OCI-M1 (cell line): ENCODE measurements around the gene TSNAX.
A peak's percentile ranks its signal among the peaks of the same experiment; 100 is the strongest.
"Not testable (repeated sequence)": the region's sequence is repeated elsewhere in the genome, so short reads cannot be mapped to it uniquely, and the experiment has no call there.

Experiments used
- DNase-seq: peaks from one replicate; lab custom pipeline; 2025; lab: John Stamatoyannopoulos, UW

TSNAX gene

DNA sequence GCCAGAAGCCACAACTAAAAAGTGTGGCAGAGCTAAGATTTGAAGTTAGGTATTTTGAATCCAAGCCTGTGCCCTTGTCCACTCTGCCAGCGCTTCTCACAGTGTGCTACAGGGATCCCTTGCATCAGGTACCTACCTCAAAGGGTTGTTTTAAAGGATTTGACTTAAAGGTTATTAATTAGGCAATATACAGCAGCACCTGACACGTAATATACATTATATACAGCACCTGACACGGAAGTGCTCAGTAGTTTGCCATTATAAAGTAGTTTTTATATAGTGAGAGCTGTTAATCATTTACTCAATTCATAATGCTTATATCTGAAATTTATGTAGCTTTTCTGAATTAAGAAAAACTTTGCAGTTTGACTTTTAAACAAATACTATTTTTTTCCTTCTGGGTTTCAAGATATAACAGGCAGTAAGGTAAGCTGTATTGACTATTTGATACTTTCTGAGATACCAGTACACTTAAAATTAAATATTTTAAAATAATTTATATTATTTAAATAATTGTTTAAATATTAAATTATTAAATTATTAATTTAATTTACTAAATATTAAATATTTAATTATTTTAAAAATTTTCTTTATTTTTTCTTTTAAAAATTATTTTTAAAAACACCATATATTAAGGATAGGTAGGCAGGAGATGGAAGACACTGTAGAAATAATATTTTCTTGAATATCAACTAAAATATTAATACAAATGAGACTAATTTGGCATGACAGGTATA lies 33.3 kb downstream of the TSNAX start:
- no peak for DNase-seq

DNA sequence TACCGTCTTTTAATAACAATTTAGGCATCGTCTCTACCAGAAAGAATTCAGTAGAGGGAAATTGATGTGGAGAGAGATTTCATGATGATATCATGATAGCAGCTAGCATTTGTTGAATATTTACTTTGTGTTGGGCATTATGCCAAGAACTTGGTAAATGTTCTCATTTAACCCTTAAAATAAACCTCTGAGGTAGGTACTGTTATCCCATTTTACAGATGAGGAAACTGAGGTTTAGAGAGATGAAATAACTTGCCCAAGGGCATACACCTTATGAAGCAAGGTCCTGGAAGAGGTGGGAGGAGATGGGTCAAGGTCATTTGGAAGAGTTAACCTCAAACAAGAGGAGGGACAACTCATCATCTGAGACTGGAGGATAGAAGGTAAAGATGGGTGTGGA lies 34.8 kb downstream of the TSNAX start:
- DNase-seq, result no peak

GRCh38 chr1:231564373-231564772 lies 35.9 kb downstream of the TSNAX start:
- no peak for DNase-seq

- no peak for DNase-seq
Observed at GRCh38 chr1:231566496-231566895, 38.0 kb downstream of the TSNAX start.

- not testable (repeated sequence) for DNase-seq
Observed at GRCh38 chr1:231570262-231570661, 41.8 kb downstream of the TSNAX start.

DNA sequence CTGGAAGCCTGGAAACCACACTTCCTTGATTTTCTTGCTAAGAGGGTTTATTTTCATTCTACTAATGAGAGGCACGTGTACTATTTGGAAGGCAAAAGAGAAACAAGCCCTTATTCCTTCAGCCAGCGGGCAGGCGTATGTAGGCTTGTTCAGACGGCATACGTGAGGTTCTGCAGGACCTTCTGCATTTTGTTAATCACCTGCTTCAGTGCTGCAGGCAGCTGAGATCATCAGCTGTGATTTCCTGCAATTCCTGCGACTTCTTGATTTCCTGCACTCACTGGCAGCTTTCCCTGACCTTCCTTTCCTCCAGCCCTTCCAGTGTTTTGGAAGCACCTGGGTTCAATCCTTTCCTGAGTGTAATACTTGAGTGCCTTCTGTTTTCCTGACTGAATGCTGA lies 43.4 kb downstream of the TSNAX start:
- no peak for DNase-seq

DNA sequence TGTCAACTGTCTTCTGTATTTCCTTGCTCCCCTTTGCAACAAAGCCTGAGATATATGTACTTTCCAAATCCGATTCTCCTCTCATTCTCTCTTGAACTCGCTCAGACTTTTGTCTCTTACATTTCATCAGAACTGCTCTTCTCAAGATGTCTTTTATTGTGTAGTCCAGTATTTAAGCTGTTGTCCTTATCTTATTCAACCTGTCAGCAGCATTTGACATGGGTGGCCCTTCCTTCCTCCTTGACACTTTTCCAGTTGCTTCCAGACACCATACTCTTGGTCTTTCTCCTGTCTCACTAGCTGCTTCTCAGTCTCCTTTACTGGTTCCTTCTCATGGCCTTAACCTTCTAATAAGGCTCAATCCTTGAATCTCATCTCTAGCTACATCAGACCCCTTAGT lies 47.0 kb downstream of the TSNAX start:
- peak; percentile 51 for DNase-seq

- no peak for DNase-seq
Observed at GRCh38 chr1:231576804-231577718, 48.6 kb downstream of the TSNAX start.

DNA sequence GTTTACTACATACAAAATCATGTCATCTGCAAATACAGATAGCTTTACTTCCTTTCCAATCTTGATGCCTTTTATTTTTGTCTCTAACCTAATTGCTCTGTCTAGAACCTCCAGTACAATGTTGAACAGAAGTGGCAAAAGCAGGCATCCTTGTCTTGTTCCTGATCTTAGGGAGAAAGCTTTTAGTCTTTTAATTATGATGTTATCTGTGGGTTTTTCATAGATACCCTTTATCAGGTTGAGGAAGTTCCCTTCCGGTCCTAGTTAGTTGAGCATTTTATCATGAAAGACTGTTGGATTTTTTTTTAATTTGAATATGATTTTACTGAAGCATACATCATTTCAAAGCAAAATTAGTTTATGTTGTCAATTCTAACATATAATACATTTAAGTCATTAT lies 52.4 kb downstream of the TSNAX start:
- no peak for DNase-seq

GRCh38 chr1:231581859-231582258 lies 53.4 kb downstream of the TSNAX start:
- DNase-seq, result no peak

DNA sequence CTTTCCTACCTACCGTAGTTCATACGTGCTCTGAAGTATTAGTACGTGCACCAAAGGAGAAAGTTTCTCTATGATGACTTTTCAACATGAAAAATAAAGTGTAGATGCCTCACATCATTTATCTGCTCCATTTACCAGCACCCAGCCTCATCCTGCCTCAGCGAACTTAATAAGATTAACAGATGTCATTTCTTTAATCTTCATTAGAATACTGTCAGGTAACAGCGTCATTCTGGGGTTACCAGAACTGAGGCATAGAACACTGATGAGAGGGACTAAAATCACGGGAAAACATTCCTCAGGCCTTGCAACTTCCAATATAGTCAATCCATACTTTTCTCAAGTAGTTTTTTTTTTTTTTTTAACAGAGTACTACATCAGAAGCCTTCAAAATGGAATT lies 54.9 kb downstream of the TSNAX start:
- no peak for DNase-seq

DNA sequence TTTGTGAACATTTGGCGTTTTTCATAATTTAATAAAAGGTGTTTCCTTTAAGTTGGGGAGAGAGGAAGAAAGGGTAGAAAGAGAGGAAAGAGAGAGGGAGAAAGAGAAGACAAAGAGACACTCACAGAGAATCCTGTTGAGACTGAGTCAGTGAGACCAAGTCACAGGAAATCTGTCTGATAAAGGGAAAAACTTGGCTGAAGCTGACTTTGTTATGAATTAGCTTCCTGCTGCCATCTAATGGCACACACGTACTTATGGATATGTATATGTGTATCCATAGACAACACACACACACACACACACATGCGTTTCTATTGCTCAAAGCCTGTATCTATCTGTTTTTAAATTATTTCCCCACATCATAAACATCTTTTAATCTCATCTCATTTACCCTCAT lies 55.6 kb downstream of the TSNAX start:
- peak; percentile 78 for DNase-seq

GRCh38 chr1:231584921-231585320 lies 56.5 kb downstream of the TSNAX start:
- no peak for DNase-seq

DNA sequence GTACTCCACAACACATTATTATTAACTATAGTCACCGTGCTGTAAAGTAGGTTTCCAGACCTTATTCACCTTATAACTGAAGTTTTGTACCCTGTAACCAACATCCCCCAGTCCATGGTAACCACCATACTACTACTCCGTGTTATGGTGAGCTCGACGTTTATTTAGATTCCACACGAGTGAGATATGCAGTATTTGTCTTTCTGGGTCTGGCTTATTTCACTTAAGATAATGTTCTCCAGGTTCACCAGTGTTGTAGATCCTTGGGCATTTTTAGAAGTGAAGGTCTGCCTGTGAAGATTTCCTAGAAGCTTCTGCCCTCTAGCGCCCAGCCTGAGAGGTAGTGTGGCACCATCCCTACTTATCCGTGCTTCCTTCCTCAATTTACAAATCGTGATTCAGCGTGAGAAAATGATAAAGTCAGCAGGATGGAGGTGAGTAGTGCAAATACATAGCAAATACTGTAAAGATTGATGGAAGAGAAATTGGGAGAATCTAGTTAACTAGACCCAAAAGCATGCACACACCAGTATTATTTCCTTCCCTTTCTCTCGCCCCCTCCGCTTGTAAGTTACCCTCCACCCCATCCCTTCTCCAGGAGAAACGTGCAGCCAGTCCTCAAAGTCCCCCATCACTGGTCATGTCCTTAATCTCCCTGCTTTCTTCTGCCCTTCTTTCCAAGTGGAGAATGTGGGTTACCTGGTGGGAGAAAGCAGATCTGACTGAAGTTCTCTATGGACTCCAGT lies 62.2 kb downstream of the TSNAX start:
- peak; percentile 78 for DNase-seq

GRCh38 chr1:231591466-231591865 lies 63.0 kb downstream of the TSNAX start:
- no peak for DNase-seq

DNA sequence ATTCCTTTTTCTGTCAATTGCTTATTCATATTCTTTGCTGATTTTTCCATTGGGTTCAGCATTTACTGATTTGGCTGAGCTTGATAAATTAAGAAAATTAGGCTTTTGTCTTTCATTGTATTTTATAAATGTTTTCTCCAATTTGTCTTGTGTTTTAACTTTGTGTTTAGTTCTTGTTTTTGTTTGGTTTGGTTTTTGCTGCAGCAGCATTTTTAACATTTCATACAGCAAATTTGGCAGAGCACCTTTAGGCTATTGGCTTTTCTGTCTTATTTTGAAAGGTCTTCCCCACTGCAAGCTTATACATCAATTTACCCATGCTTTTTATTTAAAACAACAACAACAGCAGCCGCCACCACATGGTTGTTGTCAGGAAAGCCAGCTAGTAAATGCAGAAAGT lies 64.3 kb downstream of the TSNAX start:
- no peak for DNase-seq

- DNase-seq, result not testable (repeated sequence)
Observed at GRCh38 chr1:231593264-231593663, 64.8 kb downstream of the TSNAX start.

DNA sequence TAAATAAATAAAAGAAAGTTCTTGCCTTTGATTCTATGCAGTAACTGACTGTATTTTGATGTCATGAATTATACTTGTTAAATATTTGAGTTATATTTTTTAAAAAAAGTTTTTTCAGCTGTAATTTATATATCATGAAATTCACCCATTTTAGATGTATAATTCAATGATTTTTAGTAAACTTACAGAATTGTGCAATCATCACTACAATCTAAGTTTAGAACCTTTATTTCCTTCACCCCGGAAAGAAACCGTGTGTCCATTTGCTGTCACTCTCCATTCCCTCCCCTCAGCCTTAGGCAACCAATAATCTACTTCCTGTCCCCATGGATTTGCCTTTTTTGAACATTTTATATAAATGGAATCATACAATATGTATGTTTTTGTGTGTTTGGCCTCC lies 65.7 kb downstream of the TSNAX start:
- DNase-seq, result no peak

DNA sequence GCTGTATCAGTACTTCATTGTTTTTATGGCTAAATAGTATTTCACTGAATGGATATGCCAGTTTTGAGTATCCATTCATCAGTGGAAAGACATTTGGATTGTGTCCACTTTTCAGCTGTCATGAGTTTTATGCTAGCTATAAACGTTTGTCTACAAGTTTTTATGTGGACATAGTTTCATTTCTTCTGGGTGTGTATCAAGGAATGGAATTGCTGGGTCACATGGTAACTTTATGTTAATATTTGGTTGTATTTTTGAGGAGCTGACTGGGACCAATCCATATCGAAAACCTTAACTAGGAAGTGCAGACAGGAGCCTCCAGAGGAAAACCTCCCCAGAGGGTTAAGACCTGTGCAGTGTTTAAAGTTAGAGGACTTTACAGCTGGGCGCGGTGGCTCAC lies 66.3 kb downstream of the TSNAX start:
- DNase-seq, result no peak

DNA sequence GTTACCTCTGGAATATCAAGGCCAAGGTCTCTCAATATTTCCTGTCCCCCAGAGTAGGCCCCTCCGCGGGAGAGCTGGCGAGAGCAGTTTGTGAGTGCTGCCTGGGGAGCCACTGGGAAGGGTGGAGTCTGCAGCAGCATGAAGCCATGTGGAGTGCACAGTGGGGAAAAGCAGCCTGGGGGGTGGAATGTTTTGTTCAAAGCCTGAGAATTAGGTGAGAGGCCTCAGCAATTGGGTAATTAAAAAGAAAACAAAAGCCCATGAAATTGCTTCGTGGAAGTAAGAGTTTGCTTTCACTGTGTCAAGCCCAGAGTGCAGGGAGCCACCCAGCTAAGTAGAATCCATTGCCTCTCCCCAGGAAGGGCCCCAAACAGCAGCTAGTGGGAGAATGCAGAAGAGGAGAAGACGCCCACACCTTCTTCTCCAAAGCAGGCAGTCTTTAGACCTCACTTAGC lies 67.9 kb downstream of the TSNAX start:
- no peak for DNase-seq

DNA sequence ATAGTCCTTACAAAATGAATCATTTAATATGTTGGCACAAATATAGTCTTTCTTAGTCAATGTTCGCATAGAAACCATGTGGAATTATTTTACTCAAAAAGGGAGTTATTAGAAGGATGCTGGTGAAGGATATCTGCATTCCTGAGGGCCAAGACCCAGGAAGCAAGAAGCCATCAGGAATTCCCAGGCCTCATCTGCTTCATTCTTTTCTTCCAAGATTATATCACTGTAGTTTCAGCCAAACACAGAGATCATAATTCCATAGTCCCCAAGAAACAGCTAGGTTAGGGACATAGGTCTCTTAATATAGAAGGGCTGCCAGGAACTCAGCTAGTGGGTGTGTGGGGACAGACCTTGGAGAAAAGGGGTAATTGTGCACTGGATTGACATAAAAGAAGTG lies 69.5 kb downstream of the TSNAX start:
- no peak for DNase-seq

GRCh38 chr1:231600458-231600976 lies 72.0 kb downstream of the TSNAX start:
- no peak for DNase-seq
